GM12878 (cell line): Measurements from ENCODE around the gene HJURP. TPM values are rescaled to one million over a fixed set of nuclear protein-coding genes. Genes with fewer than 3 reads are reported as not detected.

Experiments used
- ATAC-seq: fragments of 200-7000 bp; cut with Tn5 transposase; 3 replicates; pipeline ENCODE4 v1.9.1; 2020; ENCODE audit warnings: mild to moderate bottlenecking, moderate library complexity
- BruUV-seq: library from RNA; stranded (reverse); fragments of 400-500 nt; replicated peaks from 2 replicates; lab custom pipeline; 2021; lab: Mats Ljungman, UMichigan
- CTCF ChIA-PET: fragments of 300-600 bp; sonication (Branson Sonifier 250); formaldehyde crosslinking; extraction: SDS; loops from one replicate; lab custom pipeline; 2021; ENCODE audit warnings: inconsistent platforms; lab: Yijun Ruan, JAX
- POLR2A ChIA-PET: fragments of 350-600 bp; formaldehyde crosslinking; extraction: SDS; loops from one replicate; lab custom pipeline; 2021; ENCODE audit warnings: inconsistent platforms; lab: Charles Lee
- RAD21 ChIA-PET: fragments of 300-600 bp; sonication (Branson Sonifier 250); formaldehyde crosslinking; loops from one replicate; lab custom pipeline; 2023; ENCODE audit warnings: antibody characterized with exemption; ENCODE audit not compliant: unreplicated experiment; lab: Charles Lee
- SMC1A ChIA-PET: fragments of 300-600 bp; sonication (Branson Sonifier 250); formaldehyde crosslinking; loops from one replicate; lab custom pipeline; 2023; ENCODE audit not compliant: unreplicated experiment, uncharacterized antibody; lab: Charles Lee
- DNase-seq: peaks from one replicate; pipeline ENCODE4 v3.0.0-alpha.2; 2011; ENCODE audit warnings: low read depth, low spot score
- FAIRE-seq: peaks from 3 replicates; lab custom pipeline; 2011; peaks lifted over from hg19 to GRCh38; lab: Jason Lieb, UNC
- H2AFZ ChIP-seq: 2 replicates; pipeline ENCODE4 v1.6.0; 2011; ENCODE audit warnings: low read depth, low read length, control low read depth; ENCODE audit not compliant: control insufficient read depth
- H3K27ac ChIP-seq: 2 replicates; pipeline ENCODE4 v1.5.1; 2011; ENCODE audit warnings: control low read depth; ENCODE audit not compliant: control insufficient read depth, insufficient read depth
- H3K27me3 ChIP-seq, 2 experiments: replicated peaks in 1 of 2; 2 replicates each; pipeline versions ENCODE4 v1.6.0 to v1.6.1; 2011; ENCODE audit warnings: low read length in 1 of 2; ENCODE audit not compliant: control insufficient read depth in 2 of 2, insufficient read depth in 2 of 2
- H3K36me3 ChIP-seq, 2 experiments: 2 replicates each; pipeline ENCODE4 v1.5.1; 2011; ENCODE audit warnings: low read length in 1 of 2; ENCODE audit not compliant: control insufficient read depth in 2 of 2, insufficient read depth in 2 of 2
- H3K4me1 ChIP-seq: 2 replicates; pipeline ENCODE4 v1.6.1; 2011; ENCODE audit warnings: mild to moderate bottlenecking, low read length, moderate library complexity, mixed read lengths; ENCODE audit not compliant: control insufficient read depth, insufficient read depth
- H3K4me2 ChIP-seq: 2 replicates; pipeline ENCODE4 v1.6.0; 2011; ENCODE audit warnings: control low read depth; ENCODE audit not compliant: control insufficient read depth, insufficient read depth
- H3K4me3 ChIP-seq: fragments of 200-600 bp; sonication (generic); 2 replicates; pipeline ENCODE4 v1.5.1; 2016
- H3K79me2 ChIP-seq: 2 replicates; pipeline ENCODE4 v1.6.0; 2011; ENCODE audit warnings: low read length; ENCODE audit not compliant: control insufficient read depth, insufficient read depth
- H3K9ac ChIP-seq: 2 replicates; pipeline ENCODE4 v1.8.0; 2011; ENCODE audit warnings: low read length, control low read depth, mixed read lengths; ENCODE audit not compliant: control insufficient read depth, insufficient read depth
- H3K9me3 ChIP-seq: replicated peaks from 3 replicates; pipeline ENCODE4 v1.5.1; 2011; ENCODE audit warnings: mild to moderate bottlenecking, low read length; ENCODE audit not compliant: control insufficient read depth, insufficient read depth
- H4K20me1 ChIP-seq: 2 replicates; pipeline ENCODE4 v1.6.0; 2011; ENCODE audit not compliant: control insufficient read depth, insufficient read depth
- BMI1 ChIP-seq: fragments of 450-650 bp; IDR thresholded peaks from 2 replicates; pipeline ENCODE4 v1.6.1; 2016; ENCODE audit warnings: mild to moderate bottlenecking, moderate library complexity, borderline replicate concordance
- CEBPZ ChIP-seq: fragments of 150-350 bp; IDR thresholded peaks from 2 replicates; pipeline ENCODE4 v1.6.1; 2016; ENCODE audit warnings: low read depth, low read length
- CREM ChIP-seq: IDR thresholded peaks from 2 replicates; pipeline ENCODE4 v1.6.1; 2014; ENCODE audit warnings: antibody characterized with exemption, low read depth
- HDAC6 ChIP-seq: fragments of 200-600 bp; sonication (generic); IDR thresholded peaks from one replicate; pipeline ENCODE4 v1.8.0; 2017; ENCODE audit warnings: antibody characterized with exemption; ENCODE audit not compliant: unreplicated experiment
- HSF1 ChIP-seq: fragments of 150-350 bp; IDR thresholded peaks from 2 replicates; pipeline ENCODE4 v1.6.1; 2014; ENCODE audit warnings: mild to moderate bottlenecking, low read depth, low read length
- KDM1A ChIP-seq: fragments of 200-600 bp; sonication (generic); IDR thresholded peaks from 2 replicates; pipeline ENCODE4 v1.6.1; 2016; ENCODE audit warnings: borderline replicate concordance
- MTA3 ChIP-seq: IDR thresholded peaks from 2 replicates; pipeline ENCODE4 v1.6.1; 2012; ENCODE audit warnings: low read length, inconsistent platforms, borderline replicate concordance
- PAX5 ChIP-seq: IDR thresholded peaks from 2 replicates; pipeline ENCODE4 v1.6.1; 2011; ENCODE audit warnings: low read depth, low read length, borderline replicate concordance
- SMAD5 ChIP-seq: IDR thresholded peaks from 2 replicates; pipeline ENCODE4 v1.6.1; 2016; ENCODE audit warnings: antibody characterized with exemption, low read depth
- SMARCA5 ChIP-seq: fragments of 450-650 bp; IDR thresholded peaks from 2 replicates; pipeline ENCODE4 v1.6.1; 2017; ENCODE audit warnings: mild to moderate bottlenecking
- SREBF1 ChIP-seq: IDR thresholded peaks from 2 replicates; pipeline ENCODE4 v1.6.1; 2012; ENCODE audit warnings: mild to moderate bottlenecking, low read length
- STAT1 ChIP-seq: fragments of 450-650 bp; conservative IDR thresholded peaks from 2 replicates; pipeline ENCODE4 v1.6.1; 2014; ENCODE audit warnings: antibody characterized with exemption, mild to moderate bottlenecking
- TCF3 ChIP-seq: IDR thresholded peaks from 2 replicates; pipeline ENCODE4 v1.6.1; 2012; ENCODE audit warnings: low read depth, mild to moderate bottlenecking, low read length, borderline replicate concordance; ENCODE audit not compliant: insufficient read depth
- WGBS: methylation state at CpG from one replicate; pipeline ENCODE4 v1.1.6; 2016; ENCODE audit warnings: low lambda C conversion rate; ENCODE audit not compliant: insufficient replicate concordance, insufficient coverage; ENCODE audit errors: missing lambda C conversion rate; 5-methylcytosine and 5-hydroxymethylcytosine counted together
- in situ Hi-C: fragments of 300-500 bp; cut with MboI; formaldehyde crosslinking; loops from 9 replicates; pipeline ENCODE4 v1.14.3; 2018; ENCODE audit warnings: mixed read lengths
- intact Hi-C: fragments of 100-400 bp; cut with micrococcal nuclease; formaldehyde crosslinking; loops from one replicate; pipeline ENCODE4 v1.14.2; 2022; ENCODE audit not compliant: unreplicated experiment
- polyA plus RNA-seq, 11 experiments: library from polyadenylated mRNA; depleted of rRNA in 4 of 11; unstranded in 6 of 11; stranded (reverse) in 5 of 11; fragments of >200 nt; fragmentation: Nextera tagmentation in 4 of 11; fragmentation: Illumina TruSeq in 1 of 11; extraction: Ambion mirVana in 4 of 11; extraction: Trizol in 1 of 11; gene quantifications; 1 replicate in 1 of 11; 2 replicates in 10 of 11; pipeline versions ENCODE4 v1.2.1 to v1.2.3, GENCODE V29; 2011 to 2016; ENCODE audit warnings: inconsistent platforms in 2 of 11, missing spikeins in 2 of 11, low read depth in 1 of 11
- total RNA-seq, 4 experiments: library from RNA; depleted of rRNA in 3 of 4; stranded (reverse); fragments of >200 nt in 3 of 4; fragmentation: Illumina TruSeq in 1 of 4; extraction: Trizol in 1 of 4; gene quantifications; 2 replicates each; pipeline versions ENCODE4 v1.2.1 to v1.2.3, GENCODE V29; 2013 to 2021
- TF ChIP-seq, protein P1 (sequence below): fragments of 450-650 bp; formaldehyde crosslinking; IDR thresholded peaks from 2 replicates; pipeline ENCODE4 v1.4.0; 2020; ENCODE audit warnings: mild to moderate bottlenecking, moderate library complexity

Gene HJURP
- total and polyA plus RNA-seq, 10 of the 15 experiments (the other 5 are each of a cell fraction or from before 2014, with no cell fraction given): 12.7 to 68.9 (median 44.4) TPM

DNA sequence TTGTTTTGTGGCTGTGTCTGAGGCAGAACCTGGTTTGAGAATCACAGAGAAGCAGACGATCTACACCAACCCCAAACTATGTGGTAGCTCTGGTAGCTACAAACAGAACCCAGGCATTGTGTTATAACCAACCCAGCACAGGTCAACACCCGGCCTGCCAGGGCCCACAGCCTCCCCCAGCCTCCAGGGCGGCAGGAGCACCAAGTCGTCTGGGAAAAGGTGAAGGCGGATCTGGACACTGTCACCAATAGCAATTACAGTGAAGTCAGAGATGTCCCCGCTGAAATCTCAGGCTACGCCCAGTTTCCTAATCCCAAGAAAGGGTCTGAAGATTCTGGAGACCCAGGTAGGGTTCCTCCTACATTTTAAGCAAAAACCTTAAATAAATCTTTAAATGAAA is 3.6 kb downstream of the HJURP start:
- no TSS peak for BruUV-seq
- in situ Hi-C loops: no loop called here
- no peak for ATAC-seq
- Histone ChIP-seq H3K27me3 (no peaks in the 10 kb centered on the region), H3K4me2 (peak overlapping the region; percentile 22), H3K36me3 (peaks cover 25 to 29% of the 10 kb centered on the region in 2 experiments), H3K9ac (no peak overlapping the region), H3K79me2 (peaks cover 43% of the 10 kb centered on the region), H3K4me1 (peaks cover 7% of the 10 kb centered on the region; the same call in 1 of the 2 replicates), H3K27ac (no peak overlapping the region), H2AFZ (no peak overlapping the region), H4K20me1 (0 out of 2 replicates have a peak, but pooled peaks cover 2% of the 10 kb centered on the region), H3K9me3 (no peaks in the 10 kb centered on the region), H3K4me3 (no peak overlapping the region)
- TF ChIP-seq KDM1A: no peak
- no peak for TF ChIP-seq SMAD5
- TF ChIP-seq HSF1: no peak
- TF ChIP-seq BMI1: no peak
- TF ChIP-seq CREM: no peak
- TF ChIP-seq SMARCA5: no peak
- TF ChIP-seq MTA3: no peak
- no peak for TF ChIP-seq TCF3
- no peak for TF ChIP-seq CEBPZ
- TF ChIP-seq STAT1: no peak
- no peak for TF ChIP-seq HDAC6
- TF ChIP-seq, protein P1, sequence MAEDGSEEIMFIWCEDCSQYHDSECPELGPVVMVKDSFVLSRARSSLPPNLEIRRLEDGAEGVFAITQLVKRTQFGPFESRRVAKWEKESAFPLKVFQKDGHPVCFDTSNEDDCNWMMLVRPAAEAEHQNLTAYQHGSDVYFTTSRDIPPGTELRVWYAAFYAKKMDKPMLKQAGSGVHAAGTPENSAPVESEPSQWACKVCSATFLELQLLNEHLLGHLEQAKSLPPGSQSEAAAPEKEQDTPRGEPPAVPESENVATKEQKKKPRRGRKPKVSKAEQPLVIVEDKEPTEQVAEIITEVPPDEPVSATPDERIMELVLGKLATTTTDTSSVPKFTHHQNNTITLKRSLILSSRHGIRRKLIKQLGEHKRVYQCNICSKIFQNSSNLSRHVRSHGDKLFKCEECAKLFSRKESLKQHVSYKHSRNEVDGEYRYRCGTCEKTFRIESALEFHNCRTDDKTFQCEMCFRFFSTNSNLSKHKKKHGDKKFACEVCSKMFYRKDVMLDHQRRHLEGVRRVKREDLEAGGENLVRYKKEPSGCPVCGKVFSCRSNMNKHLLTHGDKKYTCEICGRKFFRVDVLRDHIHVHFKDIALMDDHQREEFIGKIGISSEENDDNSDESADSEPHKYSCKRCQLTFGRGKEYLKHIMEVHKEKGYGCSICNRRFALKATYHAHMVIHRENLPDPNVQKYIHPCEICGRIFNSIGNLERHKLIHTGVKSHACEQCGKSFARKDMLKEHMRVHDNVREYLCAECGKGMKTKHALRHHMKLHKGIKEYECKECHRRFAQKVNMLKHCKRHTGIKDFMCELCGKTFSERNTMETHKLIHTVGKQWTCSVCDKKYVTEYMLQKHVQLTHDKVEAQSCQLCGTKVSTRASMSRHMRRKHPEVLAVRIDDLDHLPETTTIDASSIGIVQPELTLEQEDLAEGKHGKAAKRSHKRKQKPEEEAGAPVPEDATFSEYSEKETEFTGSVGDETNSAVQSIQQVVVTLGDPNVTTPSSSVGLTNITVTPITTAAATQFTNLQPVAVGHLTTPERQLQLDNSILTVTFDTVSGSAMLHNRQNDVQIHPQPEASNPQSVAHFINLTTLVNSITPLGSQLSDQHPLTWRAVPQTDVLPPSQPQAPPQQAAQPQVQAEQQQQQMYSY (CRISPR knock-in tag): no peak
- TF ChIP-seq PAX5: no peak
- no peak for TF ChIP-seq SREBF1
- ChIA-PET CTCF (no interaction called here), RAD21 (no interaction called here), POLR2A (no interaction called here), SMC1A (no interaction called here)
- no peak for DNase-seq
- FAIRE-seq: no peak
- 90% methylated on average over 7 of the region's 7 CpGs for WGBS
- intact Hi-C loops: loop anchor here (5.0 kb wide), 1 partner anchor 788 kb away; the partner anchor contains the start of gene INPP5D
